NCI-H345 (cell line): ENCODE data around the gene IER2.
"Not testable (repeated sequence)": the region's sequence is repeated elsewhere in the genome, so short reads cannot be mapped to it uniquely, and the experiment has no call there.

Experiments used
- DNase-seq: peaks from one replicate; lab custom pipeline; 2025; lab: John Stamatoyannopoulos, UW

Gene IER2

GRCh38 chr19:13139633-13140311 lies 10.4 kb upstream of the IER2 start:
- DNase-seq: no peak

GRCh38 chr19:13146763-13147563 lies 3.2 kb upstream of the IER2 start:
- DNase-seq: no peak

GRCh38 chr19:13149173-13149627 lies 1.0 kb upstream of the IER2 start:
- DNase-seq: not testable (repeated sequence)

GRCh38 chr19:13149628-13150186 lies 504 bp upstream of the IER2 start:
- no peak for DNase-seq

GRCh38 chr19:13150931-13151604 lies 857 bp downstream of the IER2 start:
- no peak for DNase-seq

GRCh38 chr19:13151605-13152355 lies 1.6 kb downstream of the IER2 start:
- DNase-seq: peak; percentile 94

- peak; percentile 79 for DNase-seq
These were observed 2.3 kb downstream of the IER2 start for GRCh38 chr19:13152356-13152973.

GRCh38 chr19:13152974-13153568 lies 2.9 kb downstream of the IER2 start:
- no peak for DNase-seq

- no peak for DNase-seq
These were observed 3.5 kb downstream of the IER2 start for GRCh38 chr19:13153569-13154240.

- DNase-seq: no peak
These were observed 4.1 kb downstream of the IER2 start for GRCh38 chr19:13154241-13154778.

- DNase-seq: peak; percentile 25
These were observed 4.8 kb downstream of the IER2 start for GRCh38 chr19:13154911-13155471.

GRCh38 chr19:13155472-13156359 lies 5.5 kb downstream of the IER2 start:
- no peak for DNase-seq

- no peak for DNase-seq
These were observed 9.5 kb downstream of the IER2 start for GRCh38 chr19:13159713-13160112.

- DNase-seq: no peak
These were observed 10.3 kb downstream of the IER2 start for GRCh38 chr19:13160557-13160956.

- DNase-seq: peak; percentile 62
These were observed 12.8 kb downstream of the IER2 start for GRCh38 chr19:13162724-13163608.

- no peak for DNase-seq
These were observed 13.6 kb downstream of the IER2 start for GRCh38 chr19:13163609-13164342.
